ENCODE measurements around the gene DDX18. TPM values are rescaled to one million over a fixed set of nuclear protein-coding genes. Genes with fewer than 3 reads are reported as not detected.

The DDX18 gene
- polyA plus RNA-seq, 3 donors = 75.0 to 94.3 (median 88.2) TPM

- DNase-seq (ENCODE audit: extremely low read depth in 1 of 11, low read depth in 9 of 11, low spot score in 4 of 11) = no peak
Measured at GRCh38 chr2:117859532-117859911, 45.0 kb downstream of the DDX18 start.

DNA sequence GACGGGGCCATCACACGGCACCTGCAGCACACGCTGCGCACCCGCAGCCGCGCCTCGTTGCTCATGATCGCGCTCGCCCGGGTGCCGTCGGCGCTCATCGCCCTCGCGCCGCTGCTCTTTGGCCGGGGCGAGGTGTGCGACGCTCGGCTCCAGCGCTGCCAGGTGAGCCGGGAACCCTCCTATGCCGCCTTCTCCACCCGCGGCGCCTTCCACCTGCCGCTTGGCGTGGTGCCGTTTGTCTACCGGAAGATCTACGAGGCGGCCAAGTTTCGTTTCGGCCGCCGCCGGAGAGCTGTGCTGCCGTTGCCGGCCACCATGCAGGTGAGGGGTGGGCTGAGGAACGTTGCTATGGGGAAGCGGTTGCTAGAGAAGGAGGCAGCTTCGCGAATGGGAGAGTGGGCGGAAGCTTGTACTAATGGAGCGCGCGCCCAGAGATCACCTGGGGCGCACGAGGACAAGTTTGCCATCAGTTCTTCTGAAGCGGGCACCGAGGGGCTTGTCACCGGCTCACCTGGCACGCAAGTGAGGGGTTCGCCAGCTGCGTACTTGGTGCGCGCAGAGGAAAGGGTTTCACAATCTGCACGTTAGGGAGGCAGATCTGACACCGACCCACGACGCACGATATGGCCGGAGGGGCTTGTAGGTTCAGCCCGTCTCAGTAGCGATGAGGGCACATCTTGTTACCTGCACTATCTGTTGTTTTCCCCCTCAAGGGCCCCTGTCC is 45.6 kb downstream of the DDX18 start:
- no peak for DNase-seq (ENCODE audit: extremely low read depth in 1 of 11, low read depth in 9 of 11, low spot score in 4 of 11)

GRCh38 chr2:117862459-117862858 is 48.0 kb downstream of the DDX18 start:
- DNase-seq (ENCODE audit: extremely low read depth in 1 of 11, low read depth in 9 of 11, low spot score in 4 of 11) = no peak

DNA sequence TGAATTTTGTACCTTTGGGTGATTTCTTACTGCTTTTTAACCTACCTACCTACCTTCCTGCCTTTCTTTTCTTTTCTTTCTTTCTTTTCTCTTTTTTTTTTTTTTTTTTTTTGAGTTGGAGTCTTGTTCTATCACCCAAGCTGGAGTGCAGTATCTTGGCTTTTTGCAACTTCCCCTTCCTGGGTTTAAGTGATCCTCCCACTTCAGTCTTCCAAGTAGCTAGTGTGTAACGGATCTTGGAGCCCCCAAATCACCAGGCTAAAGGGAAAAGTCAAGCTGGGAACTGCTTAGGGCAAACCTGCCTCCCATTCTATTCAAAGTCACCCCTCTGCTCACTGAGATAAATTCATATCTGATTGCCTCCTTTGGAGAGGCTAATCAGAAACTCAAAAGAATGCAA is 61.3 kb downstream of the DDX18 start:
- no peak for DNase-seq (ENCODE audit: extremely low read depth in 1 of 11, low read depth in 9 of 11, low spot score in 4 of 11)

GRCh38 chr2:117879003-117879402 is 64.5 kb downstream of the DDX18 start:
- DNase-seq (ENCODE audit: extremely low read depth in 1 of 11, low read depth in 9 of 11, low spot score in 4 of 11) = no peak

Other genes with a start within 250 kb of the DDX18 start
- 10 to 100 TPM; 42.2 to 59.5 (median 42.8) TPM for gene CCDC93, start 199.4 kb downstream of the DDX18 start, polyA plus RNA-seq (ENCODE audit: insufficient read length in 3 of 3)